CD4-positive, alpha-beta T cell treated with Interleukin-15 for 1 hour (primary cell): Measurements from ENCODE around the gene MX2.
"Not testable (repeated sequence)": the region's sequence is repeated elsewhere in the genome, so short reads cannot be mapped to it uniquely, and the experiment has no call there.

ENCODE experiments used
- DNase-seq: peaks from one replicate; pipeline ENCODE4 v3.0.0-alpha.2; 2020

The MX2 gene

GRCh38 chr21:41342035-41342434, 19.8 kb upstream of the MX2 start:
- no peak for DNase-seq

- DNase-seq, result no peak
These were observed 17.7 kb upstream of the MX2 start for GRCh38 chr21:41344146-41344545.

GRCh38 chr21:41345356-41345755, 16.5 kb upstream of the MX2 start:
- no peak for DNase-seq

GRCh38 chr21:41345934-41346685, 15.7 kb upstream of the MX2 start:
- DNase-seq, result no peak

- no peak for DNase-seq
These were observed 15.1 kb upstream of the MX2 start for GRCh38 chr21:41346758-41347157.

GRCh38 chr21:41348434-41348833, 13.4 kb upstream of the MX2 start:
- no peak for DNase-seq

GRCh38 chr21:41349126-41349525, 12.7 kb upstream of the MX2 start:
- no peak for DNase-seq

- DNase-seq, result no peak
These were observed 12.0 kb upstream of the MX2 start for GRCh38 chr21:41349619-41350390.

- no peak for DNase-seq
These were observed 11.2 kb upstream of the MX2 start for GRCh38 chr21:41350436-41351155.

- no peak for DNase-seq
These were observed 4.3 kb upstream of the MX2 start for GRCh38 chr21:41357546-41357945.

- no peak for DNase-seq
These were observed 3.3 kb upstream of the MX2 start for GRCh38 chr21:41358193-41359166.

- DNase-seq, result no peak
These were observed 2.5 kb upstream of the MX2 start for GRCh38 chr21:41359286-41359685.

- not testable (repeated sequence) for DNase-seq
These were observed 2.1 kb upstream of the MX2 start for GRCh38 chr21:41359754-41360071.

GRCh38 chr21:41360072-41360821, 1.6 kb upstream of the MX2 start:
- no peak for DNase-seq

GRCh38 chr21:41361053-41361785, 608 bp upstream of the MX2 start:
- DNase-seq, result no peak

GRCh38 chr21:41362605-41363369, 960 bp downstream of the MX2 start:
- DNase-seq, result no peak

GRCh38 chr21:41363370-41364270, 1.8 kb downstream of the MX2 start:
- DNase-seq, result no peak

- DNase-seq, result no peak
These were observed 2.5 kb downstream of the MX2 start for GRCh38 chr21:41364308-41364707.

- no peak for DNase-seq
These were observed 3.7 kb downstream of the MX2 start for GRCh38 chr21:41365377-41366107.
